ENCODE data around the gene LINGO4. TPM values are rescaled to one million over a fixed set of nuclear protein-coding genes. Genes with fewer than 3 reads are reported as not detected.
A peak's percentile ranks its signal among the peaks of the same experiment; 100 is the strongest.

The LINGO4 gene
- total and polyA plus RNA-seq, 4 donors = 0.05 to 0.40 (median 0.12) TPM; not detected in 1

- TF ChIP-seq, protein P1, sequence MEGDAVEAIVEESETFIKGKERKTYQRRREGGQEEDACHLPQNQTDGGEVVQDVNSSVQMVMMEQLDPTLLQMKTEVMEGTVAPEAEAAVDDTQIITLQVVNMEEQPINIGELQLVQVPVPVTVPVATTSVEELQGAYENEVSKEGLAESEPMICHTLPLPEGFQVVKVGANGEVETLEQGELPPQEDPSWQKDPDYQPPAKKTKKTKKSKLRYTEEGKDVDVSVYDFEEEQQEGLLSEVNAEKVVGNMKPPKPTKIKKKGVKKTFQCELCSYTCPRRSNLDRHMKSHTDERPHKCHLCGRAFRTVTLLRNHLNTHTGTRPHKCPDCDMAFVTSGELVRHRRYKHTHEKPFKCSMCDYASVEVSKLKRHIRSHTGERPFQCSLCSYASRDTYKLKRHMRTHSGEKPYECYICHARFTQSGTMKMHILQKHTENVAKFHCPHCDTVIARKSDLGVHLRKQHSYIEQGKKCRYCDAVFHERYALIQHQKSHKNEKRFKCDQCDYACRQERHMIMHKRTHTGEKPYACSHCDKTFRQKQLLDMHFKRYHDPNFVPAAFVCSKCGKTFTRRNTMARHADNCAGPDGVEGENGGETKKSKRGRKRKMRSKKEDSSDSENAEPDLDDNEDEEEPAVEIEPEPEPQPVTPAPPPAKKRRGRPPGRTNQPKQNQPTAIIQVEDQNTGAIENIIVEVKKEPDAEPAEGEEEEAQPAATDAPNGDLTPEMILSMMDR (IDR thresholded peaks at IDR 0.05; ENCODE audit: control extremely low read depth, extremely low read depth) = no peak
- H3K36me3 ChIP-seq (ENCODE audit: control insufficient read depth in 4 of 4, insufficient read depth in 4 of 4, low read length in 4 of 4) = no peaks in the 10 kb centered on the region
- no peak overlapping the region for H3K9ac ChIP-seq (ENCODE audit: insufficient read depth in 1 of 2, low read length in 2 of 2)
- 81 to 84% methylated on average over 9 of the region's 9 CpGs for WGBS, 2 donors
- no peaks in the 10 kb centered on the region for H3K9me3 ChIP-seq (ENCODE audit: control insufficient read depth in 4 of 4, insufficient read depth in 3 of 4, low read length in 3 of 4)
- H3K27me3 ChIP-seq (ENCODE audit: control insufficient read depth in 3 of 3, insufficient read depth in 3 of 3, low read length in 2 of 3) = no peaks in the 10 kb centered on the region
- H3K4me1 ChIP-seq (ENCODE audit: control insufficient read depth in 5 of 5, insufficient read depth in 5 of 5, low read length in 5 of 5) = peaks cover 0 to 15% (median 9%) of the 10 kb centered on the region in 5 donors
- no peak overlapping the region for H3K4me3 ChIP-seq
- H3K27ac ChIP-seq (ENCODE audit: low read depth in 1 of 2, low read length in 1 of 2) = no peak overlapping the region
- DNase-seq = peak in 2 of 3 donors; percentile 12 to 19
- no peak for ATAC-seq (ENCODE audit: insufficient read depth, low FRiP score)
These were observed 20.0 kb upstream of the LINGO4 start for GRCh38 chr1:151825204-151825603.

DNA sequence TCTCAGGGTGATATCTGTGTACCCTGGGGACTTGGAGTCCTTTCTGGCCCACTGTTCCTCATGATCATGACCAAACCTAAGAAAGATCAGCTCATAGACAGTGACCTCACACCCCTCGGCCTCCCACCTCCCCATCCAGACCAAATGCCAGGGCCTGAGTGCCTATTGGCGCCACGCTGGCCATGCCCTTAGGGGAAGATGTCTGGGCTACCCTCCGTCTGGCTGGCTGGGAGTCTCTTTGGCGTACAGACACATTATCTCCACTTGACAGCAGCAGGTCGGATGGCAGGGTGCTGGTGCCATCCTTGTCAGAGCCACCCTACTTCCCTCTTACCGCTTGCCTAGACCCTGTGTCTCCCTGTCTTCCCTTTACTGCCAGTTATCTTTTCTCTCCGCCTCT lies 18.0 kb upstream of the LINGO4 start:
- Histone ChIP-seq H3K27ac (ENCODE audit: low read depth in 1 of 2, low read length in 1 of 2) (no peak overlapping the region), H3K27me3 (ENCODE audit: control insufficient read depth in 3 of 3, insufficient read depth in 3 of 3, low read length in 2 of 3) (no peaks in the 10 kb centered on the region), H3K4me3 (no peak overlapping the region), H3K9me3 (ENCODE audit: control insufficient read depth in 4 of 4, insufficient read depth in 3 of 4, low read length in 3 of 4) (no peaks in the 10 kb centered on the region), H3K36me3 (ENCODE audit: control insufficient read depth in 4 of 4, insufficient read depth in 4 of 4, low read length in 4 of 4) (no peaks in the 10 kb centered on the region), H3K9ac (ENCODE audit: insufficient read depth in 1 of 2, low read length in 2 of 2) (no peak overlapping the region), H3K4me1 (ENCODE audit: control insufficient read depth in 5 of 5, insufficient read depth in 5 of 5, low read length in 5 of 5) (peaks cover 0 to 7% (median 0%) of the 10 kb centered on the region in 5 donors)
- 74 to 86% methylated on average over 8 of the region's 8 CpGs for WGBS, 2 donors
- no peak for ATAC-seq (ENCODE audit: insufficient read depth, low FRiP score)
- no peak for DNase-seq
- TF ChIP-seq, protein P1 (IDR thresholded peaks at IDR 0.05; ENCODE audit: control extremely low read depth, extremely low read depth) = no peak

- no peaks in the 10 kb centered on the region for H3K27me3 ChIP-seq (ENCODE audit: control insufficient read depth in 3 of 3, insufficient read depth in 3 of 3, low read length in 2 of 3)
- ATAC-seq (ENCODE audit: insufficient read depth, low FRiP score) (no peak), DNase-seq (no peak)
- TF ChIP-seq, protein P1 (IDR thresholded peaks at IDR 0.05; ENCODE audit: control extremely low read depth, extremely low read depth) = no peak
- no peaks in the 10 kb centered on the region for H3K36me3 ChIP-seq (ENCODE audit: control insufficient read depth in 4 of 4, insufficient read depth in 4 of 4, low read length in 4 of 4)
- H3K9me3 ChIP-seq (ENCODE audit: control insufficient read depth in 4 of 4, insufficient read depth in 3 of 4, low read length in 3 of 4) = no peaks in the 10 kb centered on the region
- WGBS, 2 donors = 53 to 74% methylated on average over 7 of the region's 7 CpGs
- H3K4me3 ChIP-seq = no peak overlapping the region
- H3K9ac ChIP-seq (ENCODE audit: insufficient read depth in 1 of 2, low read length in 2 of 2) = no peak overlapping the region
- H3K27ac ChIP-seq (ENCODE audit: low read depth in 1 of 2, low read length in 1 of 2) = no peak overlapping the region
- peaks cover 0 to 7% (median 0%) of the 10 kb centered on the region in 5 donors for H3K4me1 ChIP-seq (ENCODE audit: control insufficient read depth in 5 of 5, insufficient read depth in 5 of 5, low read length in 5 of 5)
These were observed 17.2 kb upstream of the LINGO4 start for GRCh38 chr1:151822404-151822803.

DNA sequence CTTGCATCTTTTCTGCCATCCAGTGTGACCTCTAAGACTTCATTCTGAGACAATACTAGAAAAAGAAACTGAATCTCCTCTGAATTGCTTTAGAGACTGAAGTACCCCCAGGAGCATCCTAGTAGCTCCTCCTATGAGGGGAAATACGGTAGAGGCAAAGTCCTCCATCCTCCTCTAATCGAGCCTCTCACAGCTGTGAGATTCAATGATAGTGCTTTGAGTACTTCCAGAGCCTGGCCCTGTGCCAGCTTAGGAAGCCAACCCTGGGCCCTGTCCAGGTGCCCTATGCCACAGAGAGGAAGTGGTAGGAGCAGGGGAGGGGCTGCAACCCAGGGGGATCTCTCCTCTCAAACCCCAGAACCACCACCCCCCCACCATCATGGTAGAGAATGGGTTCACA lies 15.7 kb upstream of the LINGO4 start:
- Histone ChIP-seq H3K27ac (ENCODE audit: low read depth in 1 of 2, low read length in 1 of 2) (no peak overlapping the region), H3K36me3 (ENCODE audit: control insufficient read depth in 4 of 4, insufficient read depth in 4 of 4, low read length in 4 of 4) (no peaks in the 10 kb centered on the region), H3K9me3 (ENCODE audit: control insufficient read depth in 4 of 4, insufficient read depth in 3 of 4, low read length in 3 of 4) (no peaks in the 10 kb centered on the region), H3K9ac (ENCODE audit: insufficient read depth in 1 of 2, low read length in 2 of 2) (no peak overlapping the region), H3K4me1 (ENCODE audit: control insufficient read depth in 5 of 5, insufficient read depth in 5 of 5, low read length in 5 of 5) (peaks cover 0 to 7% (median 0%) of the 10 kb centered on the region in 5 donors), H3K4me3 (no peak overlapping the region), H3K27me3 (ENCODE audit: control insufficient read depth in 3 of 3, insufficient read depth in 3 of 3, low read length in 2 of 3) (no peaks in the 10 kb centered on the region)
- ATAC-seq (ENCODE audit: insufficient read depth, low FRiP score) (no peak), DNase-seq (no peak)
- TF ChIP-seq, protein P1 (IDR thresholded peaks at IDR 0.05; ENCODE audit: control extremely low read depth, extremely low read depth) = no peak
- WGBS, 2 donors = 5 to 6% methylated on average over 2 of the region's 2 CpGs

All from lung (tissue), 12 donors.